Fibroblast of lung (primary cell): Measurements from ENCODE around the gene SPG11. TPM values are rescaled to one million over a fixed set of nuclear protein-coding genes. Genes with fewer than 3 reads are reported as not detected.

Experiments
- DNase-seq, 2 donors: peaks; one replicate each; pipeline versions ENCODE4 v3.0.0 to v3.0.0-alpha.2; 2010; ENCODE audit warnings: low read depth in 2 of 2
- H2AFZ ChIP-seq: 2 replicates; pipeline ENCODE4 v1.5.1; 2012; ENCODE audit warnings: low read length, control low read depth, inconsistent platforms
- H3K27ac ChIP-seq: 2 replicates; pipeline ENCODE4 v1.5.1; 2011; ENCODE audit warnings: low read length, control low read depth; ENCODE audit not compliant: insufficient read depth
- H3K27me3 ChIP-seq: 2 replicates; pipeline ENCODE4 v1.5.1; 2011; ENCODE audit warnings: mild to moderate bottlenecking, low read length; ENCODE audit not compliant: control insufficient read depth, insufficient read depth
- H3K36me3 ChIP-seq: 2 replicates; pipeline ENCODE4 v1.5.1; 2011; ENCODE audit warnings: low read length; ENCODE audit not compliant: control insufficient read depth, insufficient read depth
- H3K4me1 ChIP-seq: 2 replicates; pipeline ENCODE4 v1.5.1; 2011; ENCODE audit warnings: low read length; ENCODE audit not compliant: control insufficient read depth, insufficient read depth; ENCODE audit errors: extremely low read depth
- H3K4me2 ChIP-seq: 2 replicates; pipeline ENCODE4 v1.5.1; 2011; ENCODE audit warnings: low read length, control low read depth; ENCODE audit not compliant: insufficient read depth; ENCODE audit errors: extremely low read depth
- H3K4me3 ChIP-seq, 4 experiments: fragments of 200-600 bp in 1 of 4; sonication (generic) in 1 of 4; replicated peaks in 1 of 4; 2 replicates each; pipeline ENCODE4 v1.5.1; 2011 to 2016; ENCODE audit warnings: low read length in 4 of 4, low read depth in 3 of 4, mild to moderate bottlenecking in 3 of 4, control low read depth in 2 of 4, inconsistent platforms in 1 of 4, mixed read lengths in 1 of 4; ENCODE audit not compliant: insufficient read depth in 1 of 4; ENCODE audit errors: control extremely low read depth in 1 of 4
- H3K79me2 ChIP-seq: 2 replicates; pipeline ENCODE4 v1.5.1; 2012; ENCODE audit warnings: mild to moderate bottlenecking, low read length, inconsistent platforms; ENCODE audit not compliant: control insufficient read depth, insufficient read depth
- H3K9ac ChIP-seq: 2 replicates; pipeline ENCODE4 v1.5.1; 2011; ENCODE audit warnings: mild to moderate bottlenecking, low read length, control low read depth; ENCODE audit not compliant: insufficient read depth
- H3K9me3 ChIP-seq: 2 replicates; pipeline ENCODE4 v1.5.1; 2012; ENCODE audit warnings: low read depth, low read length; ENCODE audit not compliant: control insufficient read depth, insufficient read depth
- H4K20me1 ChIP-seq: 2 replicates; pipeline ENCODE4 v1.5.1; 2011; ENCODE audit warnings: low read length; ENCODE audit not compliant: control insufficient read depth, insufficient read depth; ENCODE audit errors: extremely low read depth
- CTCF ChIP-seq, 2 donors: IDR thresholded peaks in 1 of 2; conservative IDR thresholded peaks in 1 of 2; 1 replicate in 1 of 2; 2 replicates in 1 of 2; pipeline ENCODE4 v1.5.1; 2011 to 2012; ENCODE audit warnings: low read length in 2 of 2, control low read depth in 1 of 2, inconsistent platforms in 1 of 2, low read depth in 1 of 2, mild to moderate bottlenecking in 1 of 2
- EZH2 ChIP-seq: IDR thresholded peaks from 2 replicates; pipeline ENCODE4 v1.5.1; 2012; ENCODE audit warnings: low read length, control low read depth, mild to moderate bottlenecking; ENCODE audit errors: missing control alignments
- polyA plus RNA-seq, 2 donors: library from polyadenylated mRNA; depleted of rRNA in 1 of 2; stranded (reverse) in 1 of 2; unstranded in 1 of 2; fragments of >200 nt; gene quantifications; 2 replicates each; pipeline ENCODE4 v1.2.1, GENCODE V29; 2011 to 2012; ENCODE audit warnings: missing spikeins in 1 of 2
- total RNA-seq: library from RNA; depleted of rRNA; stranded (reverse); fragments of >200 nt; gene quantifications from 2 replicates; pipeline ENCODE4 v1.2.1, GENCODE V29; 2014

SPG11 gene
- total and polyA plus RNA-seq, 2 donors (not counting 1 experiment from before 2014, with no cell fraction given) = 35.6 to 95.9 TPM

GRCh38 chr15:44529864-44530604 is 133.4 kb downstream of the SPG11 start:
- Histone ChIP-seq H3K4me1 (no peaks in the 10 kb centered on the region), H4K20me1 (no peaks in the 10 kb centered on the region), H3K9ac (no peak overlapping the region), H2AFZ (no peak overlapping the region), H3K4me3 (no peak overlapping the region), H3K4me2 (no peak overlapping the region), H3K9me3 (no peaks in the 10 kb centered on the region), H3K27me3 (no peaks in the 10 kb centered on the region), H3K36me3 (peaks cover 1% of the 10 kb centered on the region), H3K27ac (no peak overlapping the region), H3K79me2 (no peaks in the 10 kb centered on the region)
- TF ChIP-seq EZH2 = no peak
- TF ChIP-seq CTCF (conservative IDR thresholded peaks at IDR 0.05 in 1 of 2, IDR thresholded peaks at IDR 0.05 in 1 of 2; ENCODE audit: low read depth in 1 of 2, low read length in 2 of 2) = no peak
- DNase-seq = no peak

GRCh38 chr15:44527241-44527640 is 136.2 kb downstream of the SPG11 start:
- no peaks in the 10 kb centered on the region for H3K9me3 ChIP-seq
- no peak overlapping the region for H3K9ac ChIP-seq
- H3K4me2 ChIP-seq = no peak overlapping the region
- TF ChIP-seq EZH2 = no peak
- no peaks in the 10 kb centered on the region for H3K79me2 ChIP-seq
- no peak for DNase-seq
- no peak overlapping the region for H3K27ac ChIP-seq
- no peaks in the 10 kb centered on the region for H3K36me3 ChIP-seq
- no peaks in the 10 kb centered on the region for H3K4me1 ChIP-seq
- H3K4me3 ChIP-seq = no peak overlapping the region
- H4K20me1 ChIP-seq = no peaks in the 10 kb centered on the region
- H2AFZ ChIP-seq = no peak overlapping the region
- H3K27me3 ChIP-seq = no peaks in the 10 kb centered on the region

GRCh38 chr15:44525018-44525417 is 138.4 kb downstream of the SPG11 start:
- Histone ChIP-seq H3K79me2 (no peaks in the 10 kb centered on the region), H3K4me1 (no peaks in the 10 kb centered on the region), H3K9ac (no peak overlapping the region), H3K36me3 (peaks cover 3% of the 10 kb centered on the region), H4K20me1 (no peaks in the 10 kb centered on the region), H3K27ac (no peak overlapping the region), H3K27me3 (no peaks in the 10 kb centered on the region), H3K4me2 (no peak overlapping the region), H3K4me3 (no peak overlapping the region), H2AFZ (no peak overlapping the region), H3K9me3 (no peaks in the 10 kb centered on the region)
- DNase-seq = no peak
- no peak for TF ChIP-seq EZH2
- TF ChIP-seq CTCF (conservative IDR thresholded peaks at IDR 0.05 in 1 of 2, IDR thresholded peaks at IDR 0.05 in 1 of 2; ENCODE audit: low read depth in 1 of 2, low read length in 2 of 2) = no peak
